Urinary bladder (tissue), 4 donors: ENCODE measurements around the gene EID1. TPM values are rescaled to one million over a fixed set of nuclear protein-coding genes. Genes with fewer than 3 reads are reported as not detected.
"Not testable (repeated sequence)": the region's sequence is repeated elsewhere in the genome, so short reads cannot be mapped to it uniquely, and the experiment has no call there.

Source experiments
- DNase-seq: peaks from one replicate; pipeline ENCODE4 v3.0.0-alpha.2; 2015; ENCODE audit errors: extremely low spot score
- H3K27ac ChIP-seq: one replicate; pipeline ENCODE4 v1.5.1; 2013; ENCODE audit warnings: low read depth, mild to moderate bottlenecking, moderate library complexity
- H3K36me3 ChIP-seq: one replicate; pipeline ENCODE4 v1.6.1; 2013; ENCODE audit warnings: mild to moderate bottlenecking, moderate library complexity; ENCODE audit not compliant: insufficient read depth
- H3K4me1 ChIP-seq: one replicate; pipeline ENCODE4 v1.6.1; 2013; ENCODE audit warnings: mild to moderate bottlenecking, moderate library complexity; ENCODE audit not compliant: insufficient read depth
- H3K4me3 ChIP-seq: one replicate; pipeline ENCODE4 v1.5.1; 2013; ENCODE audit warnings: low read depth, low read length
- WGBS: extraction: QIAGEN DNeasy Blood & Tissue Kit; methylation state at CpG from one replicate; pipeline ENCODE4 v1.1.7; 2013; 5-methylcytosine and 5-hydroxymethylcytosine counted together
- polyA plus RNA-seq: library from polyadenylated mRNA; stranded (reverse); fragments of 200-250 nt; gene quantifications from one replicate; pipeline ENCODE4 v1.2.3, GENCODE V29; 2013
- total RNA-seq: library from RNA; depleted of rRNA; stranded (reverse); fragments of >200 nt; gene quantifications from one replicate; pipeline ENCODE4 v1.2.3, GENCODE V29; 2014
- donor health status: healthy with polysubstance abuse.
- donor health status: healthy.

EID1 gene
- total and polyA plus RNA-seq, 2 donors: 241 to 260 TPM

- no peak overlapping the region for H3K4me3 ChIP-seq
- H3K4me1 ChIP-seq: no peaks in the 10 kb centered on the region
- no peaks in the 10 kb centered on the region for H3K36me3 ChIP-seq
- no peak for DNase-seq
- WGBS: 61% methylated on average over 1 of the region's 1 CpG
- H3K27ac ChIP-seq: no peak overlapping the region
Measured at GRCh38 chr15:48905847-48906246, 27.9 kb downstream of the EID1 start.

- H3K27ac ChIP-seq, H3K4me3 ChIP-seq, H3K36me3 ChIP-seq, DNase-seq, H3K4me1 ChIP-seq: not testable (repeated sequence)
- 73% methylated on average over 2 of the region's 2 CpGs for WGBS
Measured at GRCh38 chr15:48909313-48909712, 31.4 kb downstream of the EID1 start.

DNA sequence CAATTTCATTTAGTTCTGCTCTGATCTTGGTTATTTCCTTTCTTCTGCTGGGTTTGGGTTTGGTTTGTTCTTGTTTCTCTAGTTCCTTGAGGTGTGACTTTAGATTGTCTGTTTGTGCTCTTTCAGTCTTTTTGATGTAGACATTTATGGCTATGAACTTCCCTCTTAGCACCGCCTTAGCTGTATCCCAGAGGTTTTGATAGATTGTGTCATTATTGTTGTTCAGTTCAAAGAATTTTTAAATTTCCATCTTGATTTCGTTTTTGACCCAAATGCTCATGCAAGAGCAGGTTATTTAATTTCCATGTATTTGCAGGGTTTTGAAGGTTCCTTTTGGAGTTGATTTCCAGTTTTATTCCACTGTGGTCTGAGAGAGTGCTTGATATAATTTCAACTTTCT is 32.6 kb downstream of the EID1 start:
- H3K4me3 ChIP-seq, DNase-seq, H3K36me3 ChIP-seq, H3K27ac ChIP-seq, H3K4me1 ChIP-seq: not testable (repeated sequence)
- WGBS: 78% methylated on average over 2 of the region's 2 CpGs

GRCh38 chr15:48913141-48913540 is 35.2 kb downstream of the EID1 start:
- H3K4me3 ChIP-seq: no peak overlapping the region
- H3K36me3 ChIP-seq: no peaks in the 10 kb centered on the region
- no peak for DNase-seq
- no peak overlapping the region for H3K27ac ChIP-seq
- WGBS: 97% methylated on average over 4 of the region's 4 CpGs
- H3K4me1 ChIP-seq: no peaks in the 10 kb centered on the region

GRCh38 chr15:48914717-48915116 is 36.8 kb downstream of the EID1 start:
- Histone ChIP-seq H3K36me3 (no peaks in the 10 kb centered on the region), H3K4me3 (no peak overlapping the region), H3K27ac (no peak overlapping the region), H3K4me1 (no peaks in the 10 kb centered on the region)
- WGBS: 95% methylated on average over 3 of the region's 3 CpGs
- no peak for DNase-seq

- Histone ChIP-seq H3K4me1 (no peaks in the 10 kb centered on the region), H3K27ac (no peak overlapping the region), H3K4me3 (no peak overlapping the region), H3K36me3 (no peaks in the 10 kb centered on the region)
- WGBS: 35% methylated on average over 3 of the region's 3 CpGs
- no peak for DNase-seq
Measured at GRCh38 chr15:48915861-48916260, 37.9 kb downstream of the EID1 start.

DNA sequence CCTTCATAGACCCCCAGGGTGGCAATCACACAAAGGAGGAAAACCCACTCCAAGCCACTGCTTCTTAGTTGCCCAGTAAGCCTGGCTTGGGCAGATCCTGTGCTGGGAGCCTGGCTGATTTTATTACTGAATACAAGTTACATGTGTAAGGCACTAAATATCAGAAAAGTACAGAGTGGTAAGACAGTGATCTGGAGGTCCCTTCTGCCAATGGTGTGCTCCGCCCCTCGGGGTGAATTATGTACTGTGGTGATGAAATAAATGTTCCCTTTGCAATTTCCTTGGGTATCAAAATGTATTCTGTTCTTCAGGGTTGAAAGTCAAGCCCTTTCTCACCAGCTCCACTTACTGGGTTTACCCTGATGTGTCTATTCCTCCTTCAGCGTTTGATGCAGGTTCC is 38.8 kb downstream of the EID1 start:
- DNase-seq: no peak
- H3K4me3 ChIP-seq: no peak overlapping the region
- no peaks in the 10 kb centered on the region for H3K36me3 ChIP-seq
- 86% methylated on average over 3 of the region's 3 CpGs for WGBS
- H3K27ac ChIP-seq: no peak overlapping the region
- H3K4me1 ChIP-seq: no peaks in the 10 kb centered on the region

DNA sequence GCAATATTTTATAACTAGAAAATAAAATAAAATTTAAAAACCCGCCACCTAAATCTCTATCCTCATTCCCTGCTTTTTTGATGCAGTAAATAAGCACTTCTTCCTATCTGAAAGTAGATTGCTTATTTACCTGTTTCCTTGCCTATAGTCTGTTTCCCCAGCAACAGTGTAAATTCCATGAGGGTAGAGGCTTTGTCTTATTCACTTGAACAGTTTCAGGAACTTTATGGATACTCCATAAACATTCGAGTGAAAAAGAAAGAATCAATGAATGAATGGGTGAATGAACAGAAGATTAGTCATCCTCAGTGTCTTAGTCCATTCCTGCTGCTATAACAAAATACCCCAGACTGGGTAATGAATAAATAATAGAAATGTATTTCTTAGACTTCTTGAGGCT is 44.1 kb downstream of the EID1 start:
- 96% methylated on average over 2 of the region's 2 CpGs for WGBS
- Histone ChIP-seq H3K4me1 (no peaks in the 10 kb centered on the region), H3K36me3 (no peaks in the 10 kb centered on the region), H3K4me3 (no peak overlapping the region), H3K27ac (no peak overlapping the region)
- no peak for DNase-seq

DNA sequence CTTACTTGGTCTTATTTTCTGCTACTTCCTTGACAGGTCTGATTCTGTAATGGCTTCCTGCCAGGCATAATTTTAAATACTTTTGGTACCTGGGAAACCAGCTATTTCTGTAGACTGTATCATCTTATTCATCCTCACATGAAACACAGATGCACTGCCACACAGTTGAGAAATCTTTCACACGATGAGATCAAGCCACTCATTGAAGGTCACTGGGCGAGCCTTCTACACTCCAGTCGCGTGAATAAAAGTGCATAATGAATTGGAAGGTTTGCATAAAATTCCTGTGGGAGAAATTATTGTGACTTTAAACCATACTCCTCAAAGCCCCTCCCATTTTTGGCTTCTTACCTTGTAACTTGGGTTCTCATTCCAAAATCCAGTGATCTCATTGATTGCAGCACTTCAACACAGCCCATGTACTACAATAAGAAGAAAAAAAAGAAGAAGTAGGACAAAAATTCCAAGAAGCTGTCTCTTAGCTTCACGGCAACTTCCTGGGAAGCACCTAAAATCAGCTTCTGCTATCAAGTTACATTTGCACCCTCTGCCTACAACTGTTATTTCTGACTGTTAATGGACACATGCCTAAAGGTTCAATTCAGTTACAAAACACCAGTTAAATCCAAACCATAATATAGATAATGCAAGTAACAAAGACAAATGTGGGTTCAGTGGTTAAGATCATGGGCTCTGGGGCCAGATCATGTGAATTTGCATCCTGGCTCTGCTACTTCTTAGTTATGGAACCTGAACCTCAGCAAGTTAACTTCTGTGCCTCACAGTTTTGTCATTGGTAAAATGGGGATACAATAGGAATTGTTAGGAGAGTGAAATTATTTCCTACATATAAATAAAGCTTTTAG is 46.8 kb downstream of the EID1 start:
- 79% methylated on average over 5 of the region's 5 CpGs for WGBS
- no peak overlapping the region for H3K27ac ChIP-seq
- H3K36me3 ChIP-seq: no peaks in the 10 kb centered on the region
- no peak for DNase-seq
- H3K4me1 ChIP-seq: no peaks in the 10 kb centered on the region
- no peak overlapping the region for H3K4me3 ChIP-seq

GRCh38 chr15:48925714-48926223 is 47.8 kb downstream of the EID1 start:
- H3K36me3 ChIP-seq: no peaks in the 10 kb centered on the region
- no peak overlapping the region for H3K27ac ChIP-seq
- H3K4me1 ChIP-seq: no peaks in the 10 kb centered on the region
- DNase-seq: no peak
- H3K4me3 ChIP-seq: no peak overlapping the region
- 65% methylated on average over 9 of the region's 9 CpGs for WGBS

- Histone ChIP-seq H3K4me3 (no peak overlapping the region), H3K27ac (no peak overlapping the region)
- WGBS: 90% methylated on average over 6 of the region's 6 CpGs
Measured at GRCh38 chr15:48928877-48929538, 51.1 kb downstream of the EID1 start.

DNA sequence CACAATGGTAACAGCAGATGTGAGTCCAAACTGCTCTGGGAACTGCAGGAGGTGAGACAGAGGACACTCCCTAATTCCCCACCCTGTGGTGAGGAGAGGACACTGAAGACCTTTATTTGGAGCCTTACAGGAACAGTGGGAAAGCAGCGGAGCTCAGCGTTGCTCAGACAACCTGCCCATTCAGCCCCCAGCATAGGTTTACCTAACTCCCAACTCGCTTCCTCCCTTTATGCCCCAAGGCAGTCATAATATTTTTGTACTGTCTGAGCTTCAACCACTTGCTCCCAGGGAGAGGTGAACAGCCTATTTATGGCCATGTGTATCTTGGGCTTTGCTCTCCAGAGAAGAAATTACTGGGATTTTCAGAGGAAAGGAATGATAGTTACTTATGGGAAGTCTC is 51.7 kb downstream of the EID1 start:
- Histone ChIP-seq H3K4me1 (no peaks in the 10 kb centered on the region), H3K27ac (no peak overlapping the region)
- 80% methylated on average over 3 of the region's 3 CpGs for WGBS

More at GRCh38 chr15:48928877-48929538, 51.1 kb downstream of the EID1 start:
- no peak for DNase-seq
- H3K4me1 ChIP-seq: no peaks in the 10 kb centered on the region
- H3K36me3 ChIP-seq: no peaks in the 10 kb centered on the region

More for the DNA sequence above, 51.7 kb downstream of the EID1 start:
- Histone ChIP-seq H3K4me3 (no peak overlapping the region), H3K36me3 (no peaks in the 10 kb centered on the region)
- DNase-seq: no peak
